Measurements from ENCODE around the gene TMEM231. TPM values are rescaled to one million over a fixed set of nuclear protein-coding genes. Genes with fewer than 3 reads are reported as not detected.
"Not testable (repeated sequence)": the region's sequence is repeated elsewhere in the genome, so short reads cannot be mapped to it uniquely, and the experiment has no call there.

Gene TMEM231
- total RNA-seq, 2 experiments from 2014 or later: 2.5 TPM

DNA sequence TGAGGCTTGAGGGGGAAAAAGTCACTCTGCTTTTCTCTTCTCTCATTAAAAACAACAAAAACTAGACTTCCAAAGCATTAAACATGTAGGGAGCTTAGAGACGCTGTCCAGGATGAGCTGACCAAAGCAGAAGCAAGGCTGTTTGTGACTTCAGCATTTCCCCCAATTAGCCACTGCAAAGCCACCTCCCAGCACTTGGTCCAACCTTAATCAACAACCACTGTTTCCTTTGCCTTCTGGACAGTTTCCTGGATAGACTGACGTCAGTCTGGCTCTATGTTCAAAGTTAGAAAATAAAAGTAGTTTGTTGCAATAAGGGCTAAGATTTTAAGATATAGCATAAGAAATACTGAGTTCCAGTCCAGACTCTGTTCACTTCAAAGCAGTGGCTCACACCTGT, 3.1 kb downstream of the TMEM231 start:
- peaks cover 13% of the 10 kb centered on the region for H3K4me1 Mint-ChIP-seq (ENCODE audit: low read depth)
- Histone ChIP-seq H3K9me3 (ENCODE audit: control insufficient read depth in 1 of 2, insufficient read depth in 1 of 2, low read length in 2 of 2) (no peaks in the 10 kb centered on the region), H3K4me3 (ENCODE audit: low read length) (no peak overlapping the region), H3K27me3 (ENCODE audit: control insufficient read depth in 1 of 2, insufficient read depth in 2 of 2, low read length in 2 of 2) (no peaks in the 10 kb centered on the region), H3K4me1 (ENCODE audit: insufficient read depth, low read length) (peaks cover 23% of the 10 kb centered on the region), H3K27ac (ENCODE audit: low read depth in 1 of 2, low read length in 2 of 2) (no peak overlapping the region), H3K36me3 (ENCODE audit: insufficient read depth, low read length) (no peaks in the 10 kb centered on the region)
- no peak overlapping the region for H3K4me3 Mint-ChIP-seq
- no peak overlapping the region for H3K27ac Mint-ChIP-seq
- H3K36me3 Mint-ChIP-seq (ENCODE audit: low read depth): no peaks in the 10 kb centered on the region
- ChIA-PET POLR2A (no interaction called here), CTCF (interaction anchor here (2.0 to 2.9 kb wide), 2 partner anchors 35 to 89 kb away, joined by 5 to 15 read pairs; no protein-coding TSS in a partner anchor)
- intact Hi-C loops (cut with DNase I, micrococcal nuclease): loop anchor here in 1 of 2 experiments (10.0 kb wide), 1 partner anchor 1642 kb away; the partner anchor contains the start of genes MON1B and SYCE1L
- TF ChIP-seq, protein P1, sequence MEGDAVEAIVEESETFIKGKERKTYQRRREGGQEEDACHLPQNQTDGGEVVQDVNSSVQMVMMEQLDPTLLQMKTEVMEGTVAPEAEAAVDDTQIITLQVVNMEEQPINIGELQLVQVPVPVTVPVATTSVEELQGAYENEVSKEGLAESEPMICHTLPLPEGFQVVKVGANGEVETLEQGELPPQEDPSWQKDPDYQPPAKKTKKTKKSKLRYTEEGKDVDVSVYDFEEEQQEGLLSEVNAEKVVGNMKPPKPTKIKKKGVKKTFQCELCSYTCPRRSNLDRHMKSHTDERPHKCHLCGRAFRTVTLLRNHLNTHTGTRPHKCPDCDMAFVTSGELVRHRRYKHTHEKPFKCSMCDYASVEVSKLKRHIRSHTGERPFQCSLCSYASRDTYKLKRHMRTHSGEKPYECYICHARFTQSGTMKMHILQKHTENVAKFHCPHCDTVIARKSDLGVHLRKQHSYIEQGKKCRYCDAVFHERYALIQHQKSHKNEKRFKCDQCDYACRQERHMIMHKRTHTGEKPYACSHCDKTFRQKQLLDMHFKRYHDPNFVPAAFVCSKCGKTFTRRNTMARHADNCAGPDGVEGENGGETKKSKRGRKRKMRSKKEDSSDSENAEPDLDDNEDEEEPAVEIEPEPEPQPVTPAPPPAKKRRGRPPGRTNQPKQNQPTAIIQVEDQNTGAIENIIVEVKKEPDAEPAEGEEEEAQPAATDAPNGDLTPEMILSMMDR (IDR thresholded peaks at IDR 0.05): no peak
- ATAC-seq (ENCODE audit: poor library complexity) (no peak), DNase-seq (no peak)
- no peaks in the 10 kb centered on the region for H3K9me3 Mint-ChIP-seq
- H3K27me3 Mint-ChIP-seq: peaks cover 8% of the 10 kb centered on the region

DNA sequence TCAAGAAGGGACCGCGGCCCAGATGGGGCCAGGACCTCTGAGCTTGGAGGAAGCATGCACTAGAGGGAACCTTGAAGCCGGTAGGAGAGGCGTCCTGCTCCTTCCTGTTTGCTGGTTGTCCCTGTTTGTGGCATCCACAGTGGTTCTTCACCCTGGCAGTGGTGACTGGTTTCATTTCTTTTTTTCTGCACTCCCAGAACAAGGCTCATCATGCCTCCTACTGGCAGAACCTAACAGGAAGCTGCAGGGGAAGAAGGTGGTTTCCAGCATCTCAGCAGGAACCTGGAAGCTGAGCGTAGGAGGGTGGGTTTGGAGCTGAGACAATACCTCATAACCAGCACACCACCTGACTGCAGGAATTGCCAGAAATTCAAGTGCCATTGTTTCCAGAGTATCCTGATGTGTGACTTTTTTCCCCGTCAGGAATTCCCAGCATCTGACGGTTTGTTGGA, 5.8 kb downstream of the TMEM231 start:
- DNase-seq: peak in 4 of 14 experiments; percentile 14 to 76 (median 60)
- ATAC-seq (ENCODE audit: poor library complexity): peak; percentile 73
- Mint-ChIP-seq H3K4me3 (no peak overlapping the region), H3K27me3 (peaks cover 8% of the 10 kb centered on the region), H3K27ac (no peak overlapping the region), H3K36me3 (ENCODE audit: low read depth) (no peaks in the 10 kb centered on the region), H3K9me3 (no peaks in the 10 kb centered on the region), H3K4me1 (ENCODE audit: low read depth) (peaks cover 1% of the 10 kb centered on the region)
- Histone ChIP-seq H3K4me1 (ENCODE audit: insufficient read depth, low read length) (peaks cover 9% of the 10 kb centered on the region), H3K27ac (ENCODE audit: low read depth in 1 of 2, low read length in 2 of 2) (no peak overlapping the region), H3K36me3 (ENCODE audit: insufficient read depth, low read length) (no peaks in the 10 kb centered on the region), H3K9me3 (ENCODE audit: control insufficient read depth in 1 of 2, insufficient read depth in 1 of 2, low read length in 2 of 2) (no peaks in the 10 kb centered on the region), H3K4me3 (ENCODE audit: low read length) (no peak overlapping the region), H3K27me3 (ENCODE audit: control insufficient read depth in 1 of 2, insufficient read depth in 2 of 2, low read length in 2 of 2) (no peaks in the 10 kb centered on the region)
- TF ChIP-seq, protein P1 (IDR thresholded peaks at IDR 0.05): no peak
- intact Hi-C loops (cut with DNase I, micrococcal nuclease): loop anchor here in 1 of 2 experiments (10.0 kb wide), 1 partner anchor 1645 kb away; the partner anchor contains the start of genes MON1B and SYCE1L
- CTCF ChIA-PET: interaction anchor here (0.8 to 3.4 kb wide), 4 partner anchors 33 to 85 kb away, joined by 3 to 18 read pairs (median 4); no protein-coding TSS in a partner anchor
- POLR2A ChIA-PET: interaction anchor here (0.6 to 0.7 kb wide), 2 partner anchors 20 to 99 kb away, joined by 3 read pairs; no protein-coding TSS in a partner anchor

DNA sequence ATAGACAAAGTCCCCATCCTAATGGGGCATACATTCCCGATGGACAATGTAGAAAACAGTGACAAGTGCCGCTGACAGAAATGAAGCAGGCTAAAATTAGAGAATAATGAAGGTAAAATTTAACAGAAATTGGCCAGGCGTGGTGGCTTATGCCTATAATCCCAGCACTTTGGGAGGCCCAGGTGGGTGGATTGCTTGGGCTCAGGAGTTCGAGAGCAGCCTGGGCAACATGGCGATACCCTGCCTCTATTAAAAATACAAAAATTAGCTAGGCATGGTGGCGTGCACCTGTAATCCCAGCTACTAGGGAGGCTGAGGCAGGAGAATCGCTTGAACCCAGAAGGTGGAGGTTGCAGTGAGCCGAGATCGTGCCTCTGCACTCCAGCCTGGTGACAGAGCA, 7.6 kb downstream of the TMEM231 start:
- H3K27ac Mint-ChIP-seq; H3K4me3 ChIP-seq (ENCODE audit: low read length); H3K36me3 ChIP-seq (ENCODE audit: insufficient read depth, low read length); H3K27ac ChIP-seq (ENCODE audit: low read depth in 1 of 2, low read length in 2 of 2); H3K27me3 Mint-ChIP-seq; H3K4me3 Mint-ChIP-seq; H3K27me3 ChIP-seq (ENCODE audit: control insufficient read depth in 1 of 2, insufficient read depth in 2 of 2, low read length in 2 of 2); DNase-seq; H3K4me1 Mint-ChIP-seq (ENCODE audit: low read depth); ATAC-seq (ENCODE audit: poor library complexity); H3K36me3 Mint-ChIP-seq (ENCODE audit: low read depth); intact Hi-C loops (cut with DNase I, micrococcal nuclease); H3K9me3 Mint-ChIP-seq; H3K9me3 ChIP-seq (ENCODE audit: control insufficient read depth in 1 of 2, insufficient read depth in 1 of 2, low read length in 2 of 2); H3K4me1 ChIP-seq (ENCODE audit: insufficient read depth, low read length): not testable (repeated sequence)
- ChIA-PET POLR2A (interaction anchor here (0.6 kb wide), 1 partner anchor 18 kb away, joined by 3 read pairs; no protein-coding TSS in a partner anchor), CTCF (interaction anchor here (3.4 kb wide), 1 partner anchor 31 kb away, joined by 18 read pairs; no protein-coding TSS in a partner anchor)

All from CD4-positive, alpha-beta T cell (primary cell).